Spinal cord (tissue), 10 donors: Measurements from ENCODE around the gene GRM7. TPM values are rescaled to one million over a fixed set of nuclear protein-coding genes. Genes with fewer than 3 reads are reported as not detected.
A peak's percentile ranks its signal among the peaks of the same experiment; 100 is the strongest.

ENCODE experiments used
- DNase-seq, 6 donors: peaks; one replicate each; pipeline versions ENCODE4 v3.0.0 to v3.0.0-alpha.2; 2013 to 2015; ENCODE audit warnings: low spot score in 6 of 6, low read depth in 4 of 6
- H3K27ac ChIP-seq: one replicate; pipeline ENCODE4 v1.5.1; 2013; ENCODE audit warnings: low read depth, low read length, control low read depth
- H3K27me3 ChIP-seq: one replicate; pipeline ENCODE4 v1.6.1; 2013; ENCODE audit warnings: low read length; ENCODE audit not compliant: control insufficient read depth, insufficient read depth
- H3K36me3 ChIP-seq: one replicate; pipeline ENCODE4 v1.6.1; 2013; ENCODE audit warnings: low read length; ENCODE audit not compliant: control insufficient read depth, insufficient read depth
- H3K4me1 ChIP-seq: one replicate; pipeline ENCODE4 v1.6.1; 2013; ENCODE audit warnings: low read length; ENCODE audit not compliant: control insufficient read depth, insufficient read depth
- H3K4me3 ChIP-seq: one replicate; pipeline ENCODE4 v1.5.1; 2013; ENCODE audit warnings: low read depth, low read length, control low read depth
- H3K9me3 ChIP-seq: one replicate; pipeline ENCODE4 v1.6.1; 2013; ENCODE audit warnings: low read length; ENCODE audit not compliant: control insufficient read depth, insufficient read depth
- WGBS: methylation state at CpG from one replicate; pipeline ENCODE4 v1.1.5; 2013; ENCODE audit warnings: missing lambda C conversion rate; ENCODE audit not compliant: insufficient coverage; 5-methylcytosine and 5-hydroxymethylcytosine counted together
- polyA plus RNA-seq, 2 donors: library from polyadenylated mRNA; unstranded; fragments of 120-200 nt; gene quantifications; one replicate each; pipeline ENCODE4 v1.2.1, GENCODE V29; 2013; ENCODE audit not compliant: insufficient read length in 2 of 2
- total RNA-seq, 2 donors: library from RNA; depleted of rRNA in 1 of 2; stranded (reverse); fragments of 120-200 nt in 1 of 2; fragments of >200 nt in 1 of 2; gene quantifications; one replicate each; pipeline versions ENCODE4 v1.2.3 to v1.2.4, GENCODE V29; 2013 to 2014
- donor health status: healthy.

The GRM7 gene
- total and polyA plus RNA-seq, 4 donors: 9.6 to 37.0 (median 30.3) TPM

DNA sequence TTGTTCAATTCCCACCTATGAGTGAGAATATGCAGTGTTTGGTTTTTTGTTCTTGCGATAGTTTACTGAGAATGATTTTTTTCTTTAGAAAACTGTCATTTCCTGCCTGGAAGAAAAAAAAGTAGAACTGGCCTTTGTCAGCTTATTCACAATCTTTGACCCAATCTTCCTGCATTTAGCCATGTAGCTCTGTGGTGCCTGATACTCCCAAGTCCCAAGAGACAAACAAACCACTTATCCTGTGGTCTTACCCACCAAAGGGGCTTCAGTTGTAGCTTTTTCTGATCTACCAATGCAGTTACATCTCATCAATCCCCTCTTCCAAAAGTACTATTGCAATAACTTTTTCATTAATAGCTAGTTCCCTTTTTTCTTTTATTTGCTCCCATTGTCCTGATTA lies 444.6 kb downstream of the GRM7 start:
- no peaks in the 10 kb centered on the region for H3K27me3 ChIP-seq
- peaks cover 5% of the 10 kb centered on the region for H3K9me3 ChIP-seq
- no peaks in the 10 kb centered on the region for H3K4me1 ChIP-seq
- no peak overlapping the region for H3K4me3 ChIP-seq
- H3K36me3 ChIP-seq: no peaks in the 10 kb centered on the region
- no CpG with 5 or more reads among the region's 1 CpG for WGBS
- DNase-seq: no peak
- H3K27ac ChIP-seq: no peak overlapping the region

- Histone ChIP-seq H3K36me3 (no peaks in the 10 kb centered on the region), H3K9me3 (peaks cover 5% of the 10 kb centered on the region), H3K4me1 (no peaks in the 10 kb centered on the region), H3K4me3 (no peak overlapping the region), H3K27ac (no peak overlapping the region), H3K27me3 (no peaks in the 10 kb centered on the region)
- WGBS: 86% methylated on average over 1 of the region's 3 CpGs
- DNase-seq: no peak
These were observed 446.0 kb downstream of the GRM7 start for GRCh38 chr3:7306901-7307300.

- H3K4me1 ChIP-seq: no peaks in the 10 kb centered on the region
- H3K27me3 ChIP-seq: no peaks in the 10 kb centered on the region
- H3K4me3 ChIP-seq: no peak overlapping the region
- no peak for DNase-seq
- H3K9me3 ChIP-seq: peaks cover 5% of the 10 kb centered on the region
- WGBS: 100% methylated on average over 1 of the region's 2 CpGs
- no peak overlapping the region for H3K27ac ChIP-seq
- H3K36me3 ChIP-seq: no peaks in the 10 kb centered on the region
These were observed 446.5 kb downstream of the GRM7 start for GRCh38 chr3:7307410-7307809.

DNA sequence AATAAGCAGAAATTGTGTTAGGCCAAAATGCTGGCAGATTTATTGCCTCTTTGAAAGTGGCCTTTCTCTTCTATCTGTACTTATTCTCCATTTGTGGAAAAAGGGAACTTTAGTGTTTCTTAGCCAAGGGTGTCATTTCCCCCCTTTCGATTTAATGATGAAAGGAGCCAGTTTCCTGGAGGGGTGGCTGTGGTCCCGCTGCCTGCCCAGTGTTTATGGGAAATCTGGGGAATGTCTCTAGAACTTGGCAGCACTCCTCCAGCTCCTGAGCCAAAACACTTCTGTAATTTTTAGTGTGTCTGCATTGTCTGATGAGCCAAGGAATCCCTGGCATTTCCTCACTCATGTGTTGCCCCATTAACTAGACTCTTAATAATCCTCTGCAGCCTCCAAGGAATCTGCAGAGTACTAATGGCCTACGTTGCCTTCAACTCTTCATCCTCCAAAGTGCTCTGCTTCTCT lies 448.8 kb downstream of the GRM7 start:
- no peak overlapping the region for H3K4me3 ChIP-seq
- H3K27me3 ChIP-seq: no peaks in the 10 kb centered on the region
- no peaks in the 10 kb centered on the region for H3K4me1 ChIP-seq
- H3K27ac ChIP-seq: no peak overlapping the region
- WGBS: 16% methylated on average over 3 of the region's 3 CpGs
- no peaks in the 10 kb centered on the region for H3K36me3 ChIP-seq
- peak; percentile 38 to 92 (median 70) for DNase-seq
- no peaks in the 10 kb centered on the region for H3K9me3 ChIP-seq

DNA sequence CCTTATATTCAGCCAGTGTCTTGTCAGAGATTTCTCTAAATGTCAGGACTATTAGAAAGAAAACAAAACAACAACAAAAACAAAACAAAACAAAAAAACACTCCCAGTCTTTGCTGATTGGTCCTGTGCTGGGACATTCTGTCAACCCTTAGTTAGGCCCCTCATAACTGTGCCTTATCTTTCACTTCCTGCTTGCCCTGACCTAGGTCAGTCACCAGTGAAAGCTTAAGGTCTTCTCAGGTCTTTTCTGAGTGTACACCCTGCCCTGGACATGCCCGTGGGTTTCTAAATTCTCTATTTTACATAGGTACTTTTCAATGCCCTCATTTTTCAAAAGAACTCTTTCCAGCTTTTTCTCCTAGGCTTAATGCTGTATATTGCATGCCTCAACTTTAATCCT lies 454.1 kb downstream of the GRM7 start:
- H3K27ac ChIP-seq: no peak overlapping the region
- no peak overlapping the region for H3K4me3 ChIP-seq
- no peaks in the 10 kb centered on the region for H3K9me3 ChIP-seq
- H3K36me3 ChIP-seq: no peaks in the 10 kb centered on the region
- no peak for DNase-seq
- H3K27me3 ChIP-seq: no peaks in the 10 kb centered on the region
- WGBS: 86% methylated on average over 1 of the region's 1 CpG
- H3K4me1 ChIP-seq: no peaks in the 10 kb centered on the region

DNA sequence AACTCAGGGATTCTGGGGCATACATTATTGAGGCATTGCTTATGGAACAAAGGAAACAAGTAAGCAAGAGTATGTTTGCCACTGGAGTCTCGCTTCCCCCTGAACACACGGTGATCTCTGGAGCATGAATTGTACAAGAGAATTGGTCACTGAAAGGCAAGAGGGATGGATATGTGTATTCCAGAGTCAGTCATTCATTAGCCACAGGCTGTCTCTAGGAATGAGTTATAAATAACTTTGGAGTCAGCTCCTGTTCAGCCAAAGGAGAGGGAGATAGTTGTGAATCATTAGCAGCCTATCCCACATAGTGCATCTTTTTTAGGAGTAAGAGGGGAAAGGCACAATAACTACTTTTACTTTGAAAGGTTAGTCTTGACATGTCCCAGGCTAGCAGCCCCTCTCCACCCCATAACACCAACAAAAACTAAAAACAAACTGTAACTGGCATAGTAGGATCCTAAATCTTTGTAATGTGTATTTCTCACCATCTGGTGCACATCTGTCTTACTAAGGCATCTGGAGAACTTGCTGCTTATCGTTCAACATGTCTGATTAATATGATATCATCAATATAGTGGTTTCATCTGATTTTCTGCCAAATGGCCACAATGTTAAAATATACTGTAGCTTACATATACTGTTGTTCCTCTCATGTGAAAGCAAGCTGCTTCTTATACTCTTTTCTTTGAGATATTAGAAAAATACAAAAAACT lies 462.2 kb downstream of the GRM7 start:
- no peak overlapping the region for H3K27ac ChIP-seq
- no peaks in the 10 kb centered on the region for H3K9me3 ChIP-seq
- no peaks in the 10 kb centered on the region for H3K4me1 ChIP-seq
- H3K36me3 ChIP-seq: no peaks in the 10 kb centered on the region
- 75% methylated on average over 2 of the region's 3 CpGs for WGBS
- no peak overlapping the region for H3K4me3 ChIP-seq
- no peak for DNase-seq
- H3K27me3 ChIP-seq: no peaks in the 10 kb centered on the region

DNA sequence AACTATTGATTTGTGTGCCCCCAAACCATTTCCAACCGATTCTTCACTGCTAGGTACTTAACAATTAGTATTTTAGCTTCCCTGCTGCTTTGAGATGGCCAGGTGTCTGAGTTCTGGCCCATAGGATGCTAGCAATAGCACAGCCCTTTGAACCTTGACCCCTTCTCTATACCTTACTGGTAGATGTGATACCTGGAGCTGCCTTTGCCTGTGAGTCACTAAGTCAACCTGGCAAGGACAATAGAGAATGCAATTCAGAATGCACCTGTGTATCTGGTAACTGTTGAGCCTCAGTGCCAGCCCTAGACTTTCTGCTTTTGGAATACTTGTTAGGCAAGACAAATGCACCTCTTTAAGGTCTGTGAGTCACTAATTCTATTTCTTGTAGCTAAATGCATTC lies 467.4 kb downstream of the GRM7 start:
- no CpG with 5 or more reads among the region's 1 CpG for WGBS
- no peaks in the 10 kb centered on the region for H3K36me3 ChIP-seq

DNA sequence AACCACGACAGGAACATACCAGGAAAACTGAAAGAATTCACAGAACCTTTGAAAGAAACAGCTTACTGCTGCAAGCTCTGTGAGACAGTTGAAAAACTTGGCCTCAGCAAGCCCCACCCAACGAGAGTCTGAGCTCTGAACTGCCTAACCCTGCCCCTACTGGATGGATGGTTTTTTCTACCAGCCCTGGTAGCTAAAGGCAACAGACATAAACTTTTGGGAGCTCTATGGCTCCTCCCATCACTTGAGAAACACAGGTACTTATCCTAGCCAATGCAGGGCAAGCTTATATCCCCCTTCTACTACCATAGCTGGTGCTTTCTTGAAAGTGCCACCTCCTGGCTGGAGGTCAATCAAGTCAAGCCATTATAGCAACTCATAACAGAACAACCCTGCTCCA lies 471.8 kb downstream of the GRM7 start:
- WGBS: 89% methylated on average over 2 of the region's 2 CpGs
- H3K27me3 ChIP-seq: no peaks in the 10 kb centered on the region
- H3K4me1 ChIP-seq: no peaks in the 10 kb centered on the region
- H3K4me3 ChIP-seq: no peak overlapping the region
- DNase-seq: no peak
- peaks cover 4% of the 10 kb centered on the region for H3K9me3 ChIP-seq
- H3K36me3 ChIP-seq: no peaks in the 10 kb centered on the region
- no peak overlapping the region for H3K27ac ChIP-seq

More for the DNA sequence above, 467.4 kb downstream of the GRM7 start:
- Histone ChIP-seq H3K4me3 (no peak overlapping the region), H3K4me1 (no peaks in the 10 kb centered on the region), H3K27me3 (no peaks in the 10 kb centered on the region), H3K27ac (no peak overlapping the region), H3K9me3 (no peaks in the 10 kb centered on the region)
- DNase-seq: no peak

GRCh38 chr3:7333125-7333524 lies 472.2 kb downstream of the GRM7 start:
- H3K9me3 ChIP-seq: peaks cover 5% of the 10 kb centered on the region
- no peak for DNase-seq
- no peaks in the 10 kb centered on the region for H3K27me3 ChIP-seq
- no peak overlapping the region for H3K4me3 ChIP-seq
- H3K27ac ChIP-seq: no peak overlapping the region
- no peaks in the 10 kb centered on the region for H3K36me3 ChIP-seq
- 78% methylated on average over 3 of the region's 4 CpGs for WGBS
- H3K4me1 ChIP-seq: no peaks in the 10 kb centered on the region

- Histone ChIP-seq H3K27me3 (no peaks in the 10 kb centered on the region), H3K27ac (no peak overlapping the region), H3K4me1 (no peaks in the 10 kb centered on the region), H3K9me3 (peaks cover 3% of the 10 kb centered on the region), H3K36me3 (no peaks in the 10 kb centered on the region), H3K4me3 (no peak overlapping the region)
- peak in 1 of 6 donors; percentile 42 for DNase-seq
- 60% methylated on average over 1 of the region's 2 CpGs for WGBS
These were observed 479.9 kb downstream of the GRM7 start for GRCh38 chr3:7340795-7341194.
